H9 (cell line): ENCODE data around the gene DPF3. TPM values are rescaled to one million over a fixed set of nuclear protein-coding genes. Genes with fewer than 3 reads are reported as not detected.
A peak's percentile ranks its signal among the peaks of the same experiment; 100 is the strongest.

Experiments
- DNase-seq: peaks from one replicate; pipeline ENCODE4 v3.0.0-alpha.2; 2017
- H2AFZ ChIP-seq: one replicate; pipeline ENCODE4 v1.6.1; 2013; ENCODE audit warnings: mild to moderate bottlenecking, low read length, control low read depth, moderate library complexity
- H2AK5ac ChIP-seq: 2 replicates; pipeline ENCODE4 v1.6.1; 2013; ENCODE audit warnings: low read length, control low read depth, mixed read lengths; ENCODE audit not compliant: insufficient read length
- H2BK120ac ChIP-seq: one replicate; pipeline ENCODE4 v1.6.1; 2013; ENCODE audit warnings: low read depth, mild to moderate bottlenecking, low read length, control low read depth, inconsistent platforms; ENCODE audit not compliant: poor library complexity, severe bottlenecking
- H2BK12ac ChIP-seq: 2 replicates; pipeline ENCODE4 v1.6.1; 2013; ENCODE audit warnings: low read length, control low read depth, mixed read lengths, low read depth; ENCODE audit not compliant: insufficient read length
- H2BK15ac ChIP-seq: 2 replicates; pipeline ENCODE4 v1.6.1; 2013; ENCODE audit warnings: low read depth, low read length, control low read depth
- H2BK20ac ChIP-seq: one replicate; pipeline ENCODE4 v1.6.1; 2013; ENCODE audit warnings: low read depth, mild to moderate bottlenecking, low read length, control low read depth, inconsistent platforms; ENCODE audit not compliant: poor library complexity, severe bottlenecking
- H2BK5ac ChIP-seq: 2 replicates; pipeline ENCODE4 v1.6.1; 2013; ENCODE audit warnings: low read length, control low read depth, mixed read lengths; ENCODE audit not compliant: insufficient read length
- H3K14ac ChIP-seq: 2 replicates; pipeline ENCODE4 v1.6.1; 2013; ENCODE audit warnings: low read length, control low read depth; ENCODE audit not compliant: insufficient read depth
- H3K18ac ChIP-seq: 2 replicates; pipeline ENCODE4 v1.6.1; 2013; ENCODE audit warnings: low read depth, mild to moderate bottlenecking, mixed read lengths, low read length, control low read depth; ENCODE audit not compliant: insufficient read length
- H3K23ac ChIP-seq: 2 replicates; pipeline ENCODE4 v1.6.1; 2013; ENCODE audit warnings: low read length, control low read depth, mixed read lengths, low read depth; ENCODE audit not compliant: insufficient read length
- H3K23me2 ChIP-seq: 2 replicates; pipeline ENCODE4 v1.6.1; 2013; ENCODE audit warnings: low read depth, mild to moderate bottlenecking, mixed read lengths, low read length, control low read depth; ENCODE audit not compliant: insufficient read length, poor library complexity, severe bottlenecking
- H3K27ac ChIP-seq: 2 replicates; pipeline ENCODE4 v1.5.1; 2013; ENCODE audit warnings: low read length, control low read depth, mixed read lengths, low read depth; ENCODE audit not compliant: insufficient read length
- H3K27me3 ChIP-seq: 2 replicates; pipeline ENCODE4 v1.6.1; 2013; ENCODE audit warnings: low read length, control low read depth, inconsistent platforms; ENCODE audit not compliant: insufficient read depth
- H3K4ac ChIP-seq: 2 replicates; pipeline ENCODE4 v1.6.1; 2013; ENCODE audit warnings: low read depth, mild to moderate bottlenecking, control low read depth, inconsistent platforms, low read length, moderate library complexity
- H3K4me1 ChIP-seq: 2 replicates; pipeline ENCODE4 v1.6.1; 2013; ENCODE audit warnings: low read length, control low read depth, inconsistent platforms; ENCODE audit not compliant: insufficient read depth
- H3K4me2 ChIP-seq: 2 replicates; pipeline ENCODE4 v1.6.1; 2013; ENCODE audit warnings: low read length, control low read depth, mixed read lengths; ENCODE audit not compliant: insufficient read length, insufficient read depth
- H3K56ac ChIP-seq: 2 replicates; pipeline ENCODE4 v1.6.1; 2013; ENCODE audit warnings: low read depth, mild to moderate bottlenecking, mixed read lengths, low read length, control low read depth; ENCODE audit not compliant: insufficient read length
- H3K79me1 ChIP-seq: 2 replicates; pipeline ENCODE4 v1.6.1; 2013; ENCODE audit warnings: low read depth, mild to moderate bottlenecking, moderate library complexity, low read length, control low read depth, inconsistent platforms; ENCODE audit not compliant: insufficient read depth, poor library complexity, severe bottlenecking
- H3K79me2 ChIP-seq: 2 replicates; pipeline ENCODE4 v1.6.1; 2013; ENCODE audit warnings: low read length, control low read depth, inconsistent platforms; ENCODE audit not compliant: insufficient read depth
- H3K9ac ChIP-seq: 2 replicates; pipeline ENCODE4 v1.6.1; 2013; ENCODE audit warnings: low read length, control low read depth, mixed read lengths; ENCODE audit not compliant: insufficient read length; ENCODE audit errors: extremely low read depth
- H3K9me3 ChIP-seq: one replicate; pipeline ENCODE4 v1.6.1; 2013; ENCODE audit warnings: low read depth, low read length, inconsistent platforms; ENCODE audit not compliant: control insufficient read depth
- H3T11ph ChIP-seq: one replicate; pipeline ENCODE4 v1.6.1; 2013; ENCODE audit warnings: mild to moderate bottlenecking, low read length, control low read depth, inconsistent platforms
- H4K20me1 ChIP-seq: one replicate; pipeline ENCODE4 v1.6.1; 2013; ENCODE audit not compliant: control insufficient read depth, insufficient read length, insufficient read depth
- H4K5ac ChIP-seq: 2 replicates; pipeline ENCODE4 v1.6.1; 2013; ENCODE audit warnings: low read depth, mild to moderate bottlenecking, mixed read lengths, low read length, control low read depth; ENCODE audit not compliant: insufficient read length
- H4K8ac ChIP-seq: replicated peaks from 2 replicates; pipeline ENCODE4 v1.6.1; 2013; ENCODE audit warnings: low read length, control low read depth, mixed read lengths, low read depth; ENCODE audit not compliant: insufficient read length
- H4K91ac ChIP-seq: 2 replicates; pipeline ENCODE4 v1.6.1; 2013; ENCODE audit warnings: low read depth, mild to moderate bottlenecking, moderate library complexity, mixed read lengths, low read length, control low read depth; ENCODE audit not compliant: insufficient read length
- H3K27ac Mint-ChIP-seq, 3 experiments: 2 replicates in 2 of 3; 3 replicates in 1 of 3; pipeline ENCODE4 v1.8.0; 2020 to 2021; ENCODE audit warnings: mixed read lengths in 3 of 3, mild to moderate bottlenecking in 1 of 3, moderate library complexity in 1 of 3
- H3K27me3 Mint-ChIP-seq: 2 replicates; pipeline ENCODE4 v1.8.0; 2021; ENCODE audit warnings: low read depth, mild to moderate bottlenecking, moderate library complexity, mixed read lengths
- H3K36me3 Mint-ChIP-seq, 3 experiments: 2 replicates in 2 of 3; 3 replicates in 1 of 3; pipeline ENCODE4 v1.8.0; 2020 to 2021; ENCODE audit warnings: low read depth in 3 of 3, mixed read lengths in 3 of 3; ENCODE audit not compliant: insufficient read depth in 1 of 3
- H3K4me1 Mint-ChIP-seq, 2 experiments: 2 replicates each; pipeline ENCODE4 v1.8.0; 2020; ENCODE audit warnings: mixed read lengths in 2 of 2
- H3K4me3 Mint-ChIP-seq, 2 experiments: 2 replicates in 1 of 2; 3 replicates in 1 of 2; pipeline ENCODE4 v1.8.0; 2020 to 2021; ENCODE audit warnings: mild to moderate bottlenecking in 2 of 2, mixed read lengths in 2 of 2, moderate library complexity in 1 of 2
- H3K9me3 Mint-ChIP-seq, 2 experiments: 2 replicates in 1 of 2; 3 replicates in 1 of 2; pipeline ENCODE4 v1.8.0; 2020; ENCODE audit warnings: mild to moderate bottlenecking in 2 of 2, mixed read lengths in 2 of 2, moderate library complexity in 1 of 2
- CTCF ChIP-seq: fragments of 200-600 bp; sonication (generic); conservative IDR thresholded peaks from 3 replicates; pipeline ENCODE4 v1.8.0; 2021; ENCODE audit warnings: antibody characterized with exemption, mild to moderate bottlenecking
- WGBS: extraction: QIAGEN DNeasy Blood & Tissue Kit; methylation state at CpG from one replicate; pipeline ENCODE4 v1.1.7; 2013; ENCODE audit warnings: missing lambda C conversion rate, low lambda C conversion rate, mixed read lengths; ENCODE audit not compliant: insufficient read length; ENCODE audit errors: extremely low coverage; 5-methylcytosine and 5-hydroxymethylcytosine counted together
- total RNA-seq: library from RNA; stranded (reverse); gene quantifications from 2 replicates; pipeline ENCODE4 v1.2.1, GENCODE V29; 2021

The DPF3 gene
- total RNA-seq, 1 experiment from 2014 or later, result not detected

GRCh38 chr14:72738161-72738611 lies 155.7 kb downstream of the DPF3 start:
- Histone ChIP-seq H3K79me1 (no peaks in the 10 kb centered on the region), H3K27me3 (no peaks in the 10 kb centered on the region), H3K23me2 (no peaks in the 10 kb centered on the region), H3K14ac (no peak overlapping the region), H3K4ac (no peak overlapping the region), H2BK12ac (no peak overlapping the region), H4K91ac (no peak overlapping the region), H3K56ac (no peak overlapping the region), H2BK15ac (no peak overlapping the region), H3K4me1 (no peaks in the 10 kb centered on the region), H3K9ac (no peak overlapping the region), H2BK120ac (no peak overlapping the region), H4K5ac (no peak overlapping the region), H2BK5ac (no peak overlapping the region), H3K27ac (no peak overlapping the region), H2BK20ac (no peak overlapping the region), H2AK5ac (no peak overlapping the region), H3K4me2 (no peak overlapping the region), H3T11ph (no peak overlapping the region), H4K8ac (no peak overlapping the region), H3K9me3 (no peaks in the 10 kb centered on the region), H3K23ac (no peak overlapping the region), H4K20me1 (no peaks in the 10 kb centered on the region), H3K79me2 (no peaks in the 10 kb centered on the region), H2AFZ (no peak overlapping the region), H3K18ac (no peak overlapping the region)
- peak; percentile 8 for DNase-seq
- peaks cover 6 to 13% of the 10 kb centered on the region in 2 experiments for H3K4me1 Mint-ChIP-seq
- H3K27ac Mint-ChIP-seq, result peak overlapping the region in 1 of 3 experiments; percentile 21; a peak in 1 of 7 replicates
- WGBS, result no CpG with 5 or more reads among the region's 6 CpGs
- H3K4me3 Mint-ChIP-seq, result no peak overlapping the region
- no peak for TF ChIP-seq CTCF
- H3K36me3 Mint-ChIP-seq, result no peaks in the 10 kb centered on the region
- H3K9me3 Mint-ChIP-seq, result no peaks in the 10 kb centered on the region; a peak in 1 of 5 replicates
- H3K27me3 Mint-ChIP-seq, result peaks cover 8% of the 10 kb centered on the region; the same call in 1 of the 2 replicates
